Peyer's patch (tissue), 4 donors: Measurements from ENCODE around the gene SLC46A3.

ENCODE experiments used
- CTCF ChIP-seq, 6 experiments: fragments of 450-650 bp in 4 of 6; fragments of 200-600 bp in 2 of 6; sonication (generic) in 1 of 6; IDR thresholded peaks; one replicate each; pipeline ENCODE4 v1.5.1; 2017 to 2019; ENCODE audit warnings: antibody characterized with exemption in 6 of 6, mild to moderate bottlenecking in 3 of 6, moderate library complexity in 1 of 6
- POLR2A ChIP-seq, 2 donors: fragments of 450-650 bp; IDR thresholded peaks; one replicate each; pipeline ENCODE4 v1.5.1; 2017; ENCODE audit warnings: antibody characterized with exemption in 2 of 2, mild to moderate bottlenecking in 2 of 2, moderate library complexity in 2 of 2

GRCh38 chr13:28743020-28743419, 24.2 kb upstream of the SLC46A3 start:
- TF ChIP-seq CTCF (IDR thresholded peaks at IDR 0.05) (no peak), POLR2A (IDR thresholded peaks at IDR 0.05) (no peak)
